GM13976 (cell line): ENCODE measurements around the gene AMPH.
"Not testable (repeated sequence)": the region's sequence is repeated elsewhere in the genome, so short reads cannot be mapped to it uniquely, and the experiment has no call there.

Source experiments
- DNase-seq: peaks from one replicate; pipeline ENCODE4 v3.0.0; 2012; ENCODE audit warnings: low spot score
- in situ Hi-C: fragments of 300-500 bp; cut with MboI; formaldehyde crosslinking; loops from one replicate; pipeline ENCODE4 v1.12.0; 2022; ENCODE audit warnings: low sequenced_read_pairs, mixed read lengths, inconsistent platforms; ENCODE audit not compliant: unreplicated experiment
- TF ChIP-seq, protein P1 (sequence below): IDR thresholded peaks from 2 replicates; pipeline ENCODE4 v1.5.1; 2012; ENCODE audit warnings: borderline replicate concordance, mild to moderate bottlenecking; ENCODE audit not compliant: insufficient read depth; ENCODE audit errors: extremely low read depth, missing control alignments, control extremely low read depth

Gene AMPH

DNA sequence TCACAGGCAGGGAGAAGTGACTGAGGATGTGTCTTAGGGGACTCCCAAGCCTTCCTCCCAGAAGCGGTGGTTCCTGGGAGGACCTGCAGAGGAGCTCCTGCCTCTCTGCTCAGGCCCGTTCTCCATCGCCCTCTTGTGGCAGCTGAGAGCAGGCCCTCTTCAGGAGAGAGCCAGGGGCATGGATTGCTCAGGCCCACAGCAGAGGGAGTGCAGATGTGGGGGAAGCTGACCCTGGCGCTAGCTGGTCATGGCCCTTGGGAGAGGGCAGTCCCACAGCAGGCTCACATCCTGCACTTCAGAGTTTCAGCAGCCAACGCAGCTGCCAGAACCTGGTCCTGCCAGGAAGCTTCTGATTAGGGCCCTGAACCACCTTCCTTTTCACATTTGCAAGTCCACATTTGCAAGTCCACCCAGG, 263.0 kb downstream of the AMPH start:
- DNase-seq = peak; percentile 67
- in situ Hi-C loops = no loop called here
- TF ChIP-seq, protein P1, sequence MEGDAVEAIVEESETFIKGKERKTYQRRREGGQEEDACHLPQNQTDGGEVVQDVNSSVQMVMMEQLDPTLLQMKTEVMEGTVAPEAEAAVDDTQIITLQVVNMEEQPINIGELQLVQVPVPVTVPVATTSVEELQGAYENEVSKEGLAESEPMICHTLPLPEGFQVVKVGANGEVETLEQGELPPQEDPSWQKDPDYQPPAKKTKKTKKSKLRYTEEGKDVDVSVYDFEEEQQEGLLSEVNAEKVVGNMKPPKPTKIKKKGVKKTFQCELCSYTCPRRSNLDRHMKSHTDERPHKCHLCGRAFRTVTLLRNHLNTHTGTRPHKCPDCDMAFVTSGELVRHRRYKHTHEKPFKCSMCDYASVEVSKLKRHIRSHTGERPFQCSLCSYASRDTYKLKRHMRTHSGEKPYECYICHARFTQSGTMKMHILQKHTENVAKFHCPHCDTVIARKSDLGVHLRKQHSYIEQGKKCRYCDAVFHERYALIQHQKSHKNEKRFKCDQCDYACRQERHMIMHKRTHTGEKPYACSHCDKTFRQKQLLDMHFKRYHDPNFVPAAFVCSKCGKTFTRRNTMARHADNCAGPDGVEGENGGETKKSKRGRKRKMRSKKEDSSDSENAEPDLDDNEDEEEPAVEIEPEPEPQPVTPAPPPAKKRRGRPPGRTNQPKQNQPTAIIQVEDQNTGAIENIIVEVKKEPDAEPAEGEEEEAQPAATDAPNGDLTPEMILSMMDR = peak; percentile 95

DNA sequence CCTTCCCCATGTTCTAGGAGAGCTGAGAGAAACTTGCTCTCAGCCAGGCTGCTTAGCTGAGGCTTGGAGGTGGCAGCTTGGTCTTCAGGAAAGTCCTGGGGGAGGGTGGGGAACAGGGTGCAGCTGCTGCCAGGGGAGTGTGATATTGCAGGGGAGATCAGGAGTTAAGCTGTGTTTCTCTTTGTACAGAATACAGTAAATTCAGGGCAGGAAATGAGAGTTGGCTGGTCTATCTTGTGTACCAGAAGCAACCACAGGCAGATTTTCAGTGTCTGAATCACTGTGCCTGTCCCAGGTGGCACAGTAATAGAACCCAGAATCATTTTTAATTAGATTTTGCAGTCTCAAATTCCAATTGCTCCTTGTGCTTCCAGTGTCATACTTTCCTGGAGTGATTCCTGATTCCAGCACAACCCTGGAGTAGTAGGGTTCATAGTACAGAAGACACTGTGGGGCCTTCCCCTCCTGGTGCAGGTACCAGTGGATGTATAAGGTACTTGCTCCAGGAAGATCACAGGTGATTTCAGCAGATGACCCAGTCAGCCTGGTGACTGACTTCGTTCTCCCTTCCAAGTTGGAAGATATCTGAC, 263.8 kb downstream of the AMPH start:
- TF ChIP-seq, protein P1 = no peak
- in situ Hi-C loops = no loop called here
- peak; percentile 1 for DNase-seq

DNA sequence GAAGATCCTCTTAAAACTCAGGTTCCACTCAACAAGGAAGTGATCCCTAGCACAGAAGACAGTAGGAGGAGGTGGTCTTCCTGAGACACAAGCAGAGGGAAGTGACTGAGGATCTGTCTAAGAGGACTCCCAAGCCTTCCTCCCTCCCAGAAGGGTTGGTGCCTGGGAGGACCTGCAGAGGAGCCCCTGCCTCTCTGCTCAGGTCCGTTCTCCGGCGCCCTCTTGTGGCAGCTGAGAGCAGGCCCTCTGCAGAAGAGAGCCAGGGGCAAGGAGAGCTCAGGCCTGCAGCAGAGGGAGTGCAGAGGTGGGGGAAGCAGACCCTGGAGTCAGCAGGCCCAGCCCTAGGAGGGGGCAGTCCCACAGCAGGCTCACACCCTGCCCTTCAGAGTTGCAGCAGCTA, 267.8 kb downstream of the AMPH start:
- TF ChIP-seq, protein P1 = peak; percentile 85
- DNase-seq = peak; percentile 41
- in situ Hi-C loops = not testable (repeated sequence)

DNA sequence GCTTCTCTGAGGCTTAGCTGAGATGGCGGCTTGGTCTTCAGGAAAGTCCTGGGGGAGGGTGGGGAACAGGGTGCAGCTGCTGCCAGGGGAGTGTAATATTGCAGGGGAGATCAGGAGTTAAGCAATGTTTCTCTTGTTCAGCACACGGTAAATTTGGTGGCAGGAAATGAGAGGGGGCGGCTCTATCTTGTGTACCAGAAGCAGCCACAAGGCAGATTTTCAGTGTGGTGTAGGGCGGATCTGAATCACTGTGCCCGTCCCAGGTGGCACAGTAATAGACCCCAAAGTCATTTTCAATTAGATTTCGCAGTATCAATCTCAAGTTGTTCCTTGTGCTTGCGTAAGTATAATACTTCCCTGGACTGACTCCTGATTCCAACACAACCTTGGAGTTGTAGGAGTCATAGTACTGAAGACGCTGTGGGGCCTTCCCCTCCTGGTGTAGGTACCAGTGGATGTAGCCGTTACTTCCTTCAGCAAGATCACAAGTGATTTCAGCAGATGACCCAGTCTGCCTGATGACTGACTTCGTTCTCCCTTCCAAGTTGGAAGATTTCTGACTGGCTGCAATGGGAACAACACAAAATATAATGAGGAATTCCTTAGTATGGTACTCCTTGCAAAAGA, 268.4 kb downstream of the AMPH start:
- in situ Hi-C loops, DNase-seq: not testable (repeated sequence)

DNA sequence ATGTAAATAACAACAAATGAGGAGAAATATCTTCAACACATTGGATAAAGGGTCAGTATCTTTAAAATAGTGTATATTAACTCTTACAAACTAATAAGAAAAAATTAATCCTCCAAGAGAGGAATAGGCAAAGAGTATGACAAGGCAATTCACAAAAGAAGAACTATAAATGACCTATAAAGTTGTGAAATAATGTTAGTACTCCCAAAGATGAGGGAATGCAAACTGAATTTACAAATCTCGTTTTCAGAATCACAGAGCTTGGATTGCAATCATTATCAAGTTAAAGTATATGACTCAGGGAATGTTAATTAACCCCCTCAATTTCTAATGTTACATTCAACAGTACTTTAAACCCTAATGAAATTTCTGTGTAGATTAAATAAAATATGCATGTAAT, 270.4 kb downstream of the AMPH start:
- no peak for DNase-seq
- in situ Hi-C loops = no loop called here
- TF ChIP-seq, protein P1 = no peak

DNA sequence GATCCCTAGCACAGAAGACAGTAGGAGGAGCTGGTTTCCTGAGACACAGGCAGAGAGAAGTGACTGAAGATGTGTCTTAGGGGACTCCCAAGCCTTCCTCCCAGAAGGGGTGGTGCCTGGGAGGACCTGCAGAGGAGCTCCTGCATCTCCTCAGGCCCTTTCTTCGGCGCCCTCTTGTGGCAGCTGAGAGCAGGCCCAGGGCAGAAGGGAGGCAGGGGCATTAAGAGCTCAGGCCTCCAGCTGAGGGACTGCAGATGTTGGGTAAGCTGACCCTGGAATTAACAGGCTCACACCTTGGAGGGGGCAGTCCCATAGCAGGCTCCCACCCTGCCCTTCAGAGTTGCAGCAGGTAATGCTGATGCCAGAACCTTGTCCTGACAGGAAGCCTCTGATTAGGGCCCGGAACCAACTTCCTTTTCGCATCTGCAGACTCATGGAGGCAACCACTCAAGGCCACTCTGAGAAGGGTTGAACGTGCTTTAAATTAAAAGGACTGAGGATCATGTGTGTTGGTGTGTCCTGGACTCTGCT, 272.0 kb downstream of the AMPH start:
- in situ Hi-C loops, DNase-seq: not testable (repeated sequence)
- TF ChIP-seq, protein P1 = peak; percentile 72

DNA sequence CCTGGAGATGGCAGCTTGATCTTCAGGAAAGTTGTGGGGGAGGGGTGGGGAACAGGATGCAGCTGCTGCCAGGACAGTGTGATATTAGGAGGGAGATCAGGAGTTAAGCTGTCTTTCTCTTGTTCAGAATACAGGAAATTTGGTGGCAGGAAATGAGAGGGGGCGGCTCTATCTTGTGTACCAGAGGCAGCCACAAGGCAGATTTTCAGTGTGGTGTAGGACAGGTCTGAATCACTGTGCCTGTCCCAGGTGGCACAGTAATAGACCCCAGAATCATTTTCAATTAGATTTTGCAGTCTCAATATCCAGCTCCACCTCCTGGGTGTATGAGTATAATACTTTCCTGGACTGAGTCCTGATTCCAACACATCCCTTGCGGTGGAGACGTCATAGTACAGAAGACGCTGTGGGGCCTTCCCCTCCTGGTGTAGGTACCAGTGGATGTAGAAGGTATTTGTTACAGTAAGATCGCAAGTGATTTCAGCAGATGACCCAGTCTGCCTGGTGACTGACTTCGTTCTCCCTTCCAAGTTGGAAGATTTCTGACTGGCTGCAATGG, 272.8 kb downstream of the AMPH start:
- in situ Hi-C loops, DNase-seq: not testable (repeated sequence)
